Epithelial cell of prostate (primary cell): Measurements from ENCODE around the gene PDE4A.
"Not testable (repeated sequence)": the region's sequence is repeated elsewhere in the genome, so short reads cannot be mapped to it uniquely, and the experiment has no call there.

Source experiments
- DNase-seq: peaks from one replicate; pipeline ENCODE4 v3.0.0-alpha.2; 2011; ENCODE audit warnings: low read depth, low spot score
- H3K27ac ChIP-seq: fragments of 450-650 bp; 2 replicates; pipeline ENCODE4 v1.5.1; 2017; ENCODE audit warnings: mild to moderate bottlenecking

Gene PDE4A

GRCh38 chr19:10422046-10422461 lies 1.7 kb downstream of the PDE4A start:
- H3K27ac ChIP-seq: no peak overlapping the region
- no peak for DNase-seq

GRCh38 chr19:10422846-10423245 lies 2.5 kb downstream of the PDE4A start:
- no peak for DNase-seq
- H3K27ac ChIP-seq: no peak overlapping the region

- no peak overlapping the region for H3K27ac ChIP-seq
- no peak for DNase-seq
Observed at GRCh38 chr19:10424011-10424637, 3.8 kb downstream of the PDE4A start.

DNA sequence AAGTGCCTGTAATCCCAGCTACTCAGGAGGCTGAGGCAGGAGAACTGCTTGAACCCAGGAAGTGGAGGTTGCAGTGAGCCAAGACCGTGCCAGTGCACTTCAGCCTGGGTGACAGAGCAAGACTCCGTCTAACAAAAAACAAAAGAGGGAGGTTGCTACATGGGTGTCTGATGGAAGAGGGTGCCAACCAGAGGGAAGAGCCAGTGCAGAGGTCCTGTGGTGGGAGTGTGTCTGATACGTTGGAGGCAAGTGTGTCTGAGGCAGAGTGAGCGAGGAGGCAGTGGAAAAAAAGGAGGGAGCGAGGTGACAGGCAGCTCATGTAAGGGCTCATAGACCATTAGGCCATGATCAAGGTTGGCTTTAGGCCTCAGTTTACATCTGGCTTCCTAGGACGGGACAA lies 6.8 kb downstream of the PDE4A start:
- DNase-seq: no peak
- H3K27ac ChIP-seq: no peak overlapping the region

DNA sequence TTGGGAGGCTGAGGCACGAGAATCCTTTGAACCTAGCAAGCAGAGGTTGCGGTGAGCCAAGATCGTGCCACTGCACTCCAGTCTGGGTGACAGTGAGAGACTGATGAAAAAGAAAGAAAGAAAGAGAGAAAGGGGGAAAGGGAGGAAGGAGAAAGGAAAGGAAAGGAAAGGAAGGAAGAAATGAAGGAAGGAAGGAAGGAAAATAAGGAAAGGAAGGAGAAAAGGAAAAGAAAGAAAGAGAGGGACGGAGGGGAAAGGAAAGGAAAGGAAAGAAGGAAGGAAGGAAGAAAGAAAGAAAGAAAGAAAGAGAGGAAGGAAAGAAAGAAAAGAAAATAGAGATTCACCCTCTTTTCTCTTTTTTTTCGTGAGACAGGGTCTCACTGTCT lies 8.7 kb downstream of the PDE4A start:
- DNase-seq: no peak
- no peak overlapping the region for H3K27ac ChIP-seq

DNA sequence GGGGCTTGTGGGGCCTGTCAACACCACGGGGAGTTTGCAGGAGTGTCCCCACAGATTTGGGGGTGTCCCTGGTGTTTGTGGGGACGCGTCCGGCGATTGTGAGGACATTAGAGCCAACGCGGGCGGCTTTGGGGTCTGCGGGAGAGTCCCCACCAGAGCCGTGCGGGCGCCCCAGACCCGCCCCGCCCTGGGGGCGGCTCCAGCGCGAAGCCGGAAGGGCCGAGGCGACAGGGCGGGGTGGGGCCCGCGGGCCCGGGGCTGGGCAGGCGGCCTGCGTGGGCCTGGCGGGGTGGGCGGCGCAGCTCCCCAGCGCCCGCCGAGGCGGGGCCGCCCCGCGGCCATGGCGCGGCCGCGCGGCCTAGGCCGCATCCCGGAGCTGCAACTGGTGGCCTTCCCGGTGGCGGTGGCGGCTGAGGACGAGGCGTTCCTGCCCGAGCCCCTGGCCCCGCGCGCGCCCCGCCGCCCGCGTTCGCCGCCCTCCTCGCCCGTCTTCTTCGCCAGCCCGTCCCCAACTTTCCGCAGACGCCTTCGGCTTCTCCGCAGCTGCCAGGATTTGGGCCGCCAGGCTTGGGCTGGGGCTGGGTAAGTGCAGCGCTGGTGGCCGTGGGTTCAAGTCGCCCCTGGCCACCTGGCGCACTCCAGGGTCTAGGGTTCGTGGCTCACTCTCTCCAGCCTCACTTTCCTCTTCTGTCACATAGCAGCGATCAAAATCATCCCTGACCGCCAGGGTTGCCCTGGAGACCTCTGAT lies 10.3 kb downstream of the PDE4A start:
- no peak for DNase-seq

DNA sequence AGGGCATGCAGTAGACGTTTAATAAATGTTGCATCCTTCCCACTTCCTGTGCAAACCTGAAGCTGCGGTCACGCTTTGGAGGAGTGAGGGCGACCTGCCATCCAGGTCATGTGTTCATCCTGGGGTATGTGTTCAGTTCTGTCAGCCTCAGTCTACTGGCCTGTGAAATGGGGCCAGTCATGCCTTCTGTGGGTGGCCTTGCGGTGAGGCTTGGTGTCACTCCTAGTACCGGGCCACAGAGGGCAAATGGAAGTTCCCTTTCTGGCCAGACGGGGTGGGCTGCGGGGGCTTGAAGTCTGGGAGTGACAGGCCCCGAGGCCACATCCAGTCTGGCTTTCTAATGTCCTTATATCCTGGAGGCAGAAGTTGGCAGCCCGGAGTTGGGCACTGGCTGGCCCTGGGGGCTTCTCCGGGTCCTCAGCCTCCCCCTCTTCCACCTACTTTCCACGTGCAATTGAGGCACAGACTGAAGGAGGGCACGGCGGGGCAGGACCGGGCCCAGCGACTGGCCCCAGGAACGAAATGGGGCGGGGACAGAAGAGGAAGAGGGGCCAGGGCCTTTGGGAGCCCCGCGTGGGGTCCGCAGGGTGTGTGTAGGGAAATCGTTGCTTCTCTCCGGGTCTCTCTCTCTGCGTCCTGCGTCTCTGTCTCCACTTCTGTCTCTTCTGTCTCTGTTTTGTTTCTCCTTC lies 11.1 kb downstream of the PDE4A start:
- DNase-seq: no peak
- no peak overlapping the region for H3K27ac ChIP-seq

More for the DNA sequence above, 10.3 kb downstream of the PDE4A start:
- H3K27ac ChIP-seq: no peak overlapping the region

DNA sequence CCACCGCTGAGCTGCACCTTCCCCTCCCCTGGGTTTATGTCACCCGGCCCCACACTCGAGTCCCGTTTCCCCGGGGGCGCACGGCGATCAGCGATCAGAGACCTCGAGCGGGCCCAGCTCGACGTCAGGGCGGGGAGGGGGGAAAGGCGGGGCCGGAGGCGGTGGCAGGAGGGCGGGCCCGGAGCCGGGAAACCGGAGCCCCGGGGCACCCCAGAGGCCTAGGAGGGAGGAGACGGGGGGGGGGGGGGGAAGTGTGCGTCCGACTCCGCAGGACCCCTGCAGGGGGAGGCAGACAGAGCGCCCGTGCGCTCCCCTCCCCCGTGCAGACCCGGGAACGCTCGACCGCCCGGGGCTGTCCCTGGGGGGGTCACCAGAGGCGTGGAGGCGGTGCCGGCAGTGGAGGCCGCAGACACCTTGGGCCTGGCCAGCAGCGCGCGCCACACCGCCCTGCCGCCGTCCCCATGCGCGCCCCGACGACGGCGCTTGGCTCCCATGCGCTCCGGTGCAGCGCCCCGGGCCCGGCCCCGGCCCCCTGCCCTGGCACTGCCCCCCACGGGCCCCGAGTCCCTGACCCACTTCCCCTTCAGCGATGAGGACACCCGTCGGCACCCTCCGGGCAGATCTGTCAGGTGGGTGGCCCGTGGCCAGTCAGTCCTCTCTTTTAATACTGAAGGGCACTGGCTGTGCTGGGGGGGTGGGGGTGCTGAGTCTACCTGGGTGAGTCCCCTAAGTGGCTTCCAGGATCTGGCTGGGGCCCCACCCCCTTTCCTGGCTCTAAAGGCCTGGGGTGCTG lies 11.8 kb downstream of the PDE4A start:
- DNase-seq: no peak
- no peak overlapping the region for H3K27ac ChIP-seq

DNA sequence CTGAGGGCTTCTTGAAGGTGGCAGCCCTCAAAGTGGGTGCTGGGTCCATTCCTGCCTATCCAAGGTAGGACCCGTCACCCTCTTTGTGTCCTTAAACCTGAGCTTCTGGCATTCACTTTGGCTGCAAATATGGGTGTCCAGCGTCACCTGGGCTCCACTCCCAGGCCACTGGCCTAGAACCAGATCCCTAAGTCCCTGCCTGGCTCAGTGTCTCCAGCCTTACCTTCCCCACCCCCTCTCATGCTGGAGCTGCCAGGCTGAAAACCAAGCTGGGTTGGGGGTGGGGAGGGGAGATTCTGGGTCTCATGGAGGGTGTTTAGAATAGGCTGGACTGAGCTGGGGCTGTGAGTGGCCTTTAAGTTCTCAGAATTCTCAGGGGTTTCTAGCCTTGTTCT lies 12.4 kb downstream of the PDE4A start:
- DNase-seq: no peak
- H3K27ac ChIP-seq: no peak overlapping the region

DNA sequence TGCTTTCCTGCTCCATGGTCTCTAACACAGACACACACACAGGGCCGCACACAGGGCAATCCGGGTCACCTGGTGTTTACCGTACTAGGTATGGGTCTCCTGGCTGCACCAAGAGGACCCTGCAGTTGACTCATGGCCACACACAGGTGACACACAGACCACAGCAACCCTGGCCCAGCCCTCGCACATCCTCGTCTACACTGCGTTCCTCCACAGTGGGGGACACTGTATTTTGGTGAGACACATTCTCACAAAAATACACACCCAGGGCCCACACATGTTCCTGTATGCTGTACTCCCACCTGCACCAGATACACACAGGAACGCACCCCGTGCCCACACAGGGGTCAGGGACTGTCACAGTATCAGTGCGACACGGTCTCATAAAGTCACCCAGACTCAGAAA lies 12.8 kb downstream of the PDE4A start:
- DNase-seq: no peak

DNA sequence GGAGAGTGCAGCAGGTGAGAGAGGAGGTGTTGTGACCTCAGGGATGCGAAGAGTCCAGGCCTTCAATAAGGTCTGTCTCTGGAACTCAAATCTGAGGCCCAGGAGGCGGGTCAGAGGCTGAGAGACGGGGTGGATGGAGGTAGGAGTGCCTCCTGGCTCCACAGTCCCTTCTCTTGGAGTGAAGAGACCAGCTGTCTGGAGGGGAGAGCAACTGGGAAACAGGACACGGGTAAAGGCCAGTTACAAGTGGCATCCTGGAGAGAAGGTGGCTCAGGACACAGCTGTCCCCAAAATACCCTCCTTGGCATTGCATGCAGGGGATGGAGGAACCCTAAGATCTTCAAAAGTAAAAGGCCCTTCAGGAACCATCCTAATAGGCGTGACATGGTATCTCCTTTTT lies 19.2 kb downstream of the PDE4A start:
- no peak for DNase-seq
- no peak overlapping the region for H3K27ac ChIP-seq

More for the DNA sequence above, 12.8 kb downstream of the PDE4A start:
- no peak overlapping the region for H3K27ac ChIP-seq

- DNase-seq: no peak
- no peak overlapping the region for H3K27ac ChIP-seq
Observed at GRCh38 chr19:10442698-10443097, 22.4 kb downstream of the PDE4A start.

DNA sequence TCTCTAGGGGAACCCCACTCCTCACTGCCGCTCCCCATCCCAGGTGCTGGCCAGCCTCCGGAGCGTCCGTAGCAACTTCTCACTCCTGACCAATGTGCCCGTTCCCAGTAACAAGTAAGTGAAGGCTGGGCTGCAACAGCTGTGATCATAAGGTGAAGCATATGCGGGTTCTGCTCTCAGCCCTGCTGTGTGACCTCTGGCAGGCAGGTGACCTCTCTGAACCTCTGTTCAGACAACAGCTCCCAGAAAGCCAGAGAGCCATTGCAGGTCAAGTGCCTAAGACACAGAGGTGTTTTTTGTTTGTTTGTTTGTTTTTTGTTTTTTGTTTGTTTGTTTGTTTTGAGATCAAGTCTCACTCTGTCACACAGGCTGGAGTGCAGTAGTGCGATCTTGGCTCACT lies 28.7 kb downstream of the PDE4A start:
- H3K27ac ChIP-seq: no peak overlapping the region
- no peak for DNase-seq

DNA sequence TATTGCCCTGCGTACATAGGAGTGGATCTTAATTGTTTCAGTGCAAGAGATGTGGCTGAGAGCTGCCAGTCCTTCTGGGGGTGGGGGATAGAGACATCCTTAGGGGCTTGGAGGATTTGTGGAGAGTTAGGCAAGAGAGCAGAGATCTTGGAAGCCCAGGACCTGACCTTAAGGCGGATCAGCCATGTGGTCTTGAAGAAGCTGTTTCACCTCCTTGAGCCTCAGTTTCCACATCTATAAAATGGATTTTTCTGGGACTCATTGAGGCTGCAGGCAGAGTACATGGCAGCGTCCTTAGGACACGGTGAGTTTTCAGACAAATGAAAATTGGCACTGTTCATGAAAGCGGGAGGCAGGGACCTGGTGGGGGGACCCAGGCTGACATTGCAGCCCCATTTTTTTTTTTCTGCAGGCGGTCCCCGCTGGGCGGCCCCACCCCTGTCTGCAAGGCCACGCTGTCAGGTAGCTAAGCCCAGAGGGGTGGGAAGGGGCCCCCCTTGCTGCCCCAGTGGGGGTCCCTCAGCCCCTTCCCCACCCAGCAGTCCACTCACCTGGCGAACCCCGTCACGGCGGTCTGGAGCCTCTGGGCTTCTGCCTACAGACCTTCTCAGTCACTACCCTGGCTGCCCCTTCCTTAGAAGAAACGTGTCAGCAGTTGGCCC lies 30.0 kb downstream of the PDE4A start:
- H3K27ac ChIP-seq: no peak overlapping the region
- DNase-seq: no peak

DNA sequence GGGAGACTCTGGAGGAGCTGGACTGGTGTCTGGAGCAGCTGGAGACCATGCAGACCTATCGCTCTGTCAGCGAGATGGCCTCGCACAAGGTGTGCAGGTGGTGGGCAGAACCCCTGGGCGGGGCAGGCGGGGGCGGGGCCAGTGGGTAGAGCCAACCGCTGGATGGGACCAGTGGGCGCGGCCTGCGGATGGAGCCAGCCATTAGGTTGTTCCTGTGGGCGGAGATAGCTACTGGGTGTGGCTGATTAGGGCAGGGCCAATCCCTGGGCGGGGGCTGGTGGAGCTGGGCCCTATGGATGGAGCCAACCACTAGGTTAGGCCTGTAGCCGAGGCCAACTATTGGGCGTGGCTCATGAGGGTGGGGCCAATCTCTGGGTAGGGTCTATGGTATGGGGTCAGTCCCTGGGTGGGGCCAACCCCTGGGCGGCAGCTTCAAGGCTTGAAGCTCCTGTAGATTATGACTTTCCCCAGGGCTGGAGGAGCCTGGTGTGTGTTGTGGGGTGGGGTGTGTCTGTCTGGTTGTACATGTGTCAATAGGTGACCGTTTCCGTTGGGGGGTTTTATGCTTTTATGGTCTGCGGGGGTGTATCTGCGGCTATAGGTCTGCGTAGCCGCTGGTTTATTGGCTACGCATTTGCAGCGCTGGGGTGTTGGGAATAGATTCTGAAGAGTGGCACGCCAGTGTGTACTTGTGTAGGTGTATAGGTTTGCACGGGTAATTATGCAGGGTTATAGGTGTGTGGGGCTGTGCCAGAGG lies 30.7 kb downstream of the PDE4A start:
- no peak overlapping the region for H3K27ac ChIP-seq
- DNase-seq: no peak

DNA sequence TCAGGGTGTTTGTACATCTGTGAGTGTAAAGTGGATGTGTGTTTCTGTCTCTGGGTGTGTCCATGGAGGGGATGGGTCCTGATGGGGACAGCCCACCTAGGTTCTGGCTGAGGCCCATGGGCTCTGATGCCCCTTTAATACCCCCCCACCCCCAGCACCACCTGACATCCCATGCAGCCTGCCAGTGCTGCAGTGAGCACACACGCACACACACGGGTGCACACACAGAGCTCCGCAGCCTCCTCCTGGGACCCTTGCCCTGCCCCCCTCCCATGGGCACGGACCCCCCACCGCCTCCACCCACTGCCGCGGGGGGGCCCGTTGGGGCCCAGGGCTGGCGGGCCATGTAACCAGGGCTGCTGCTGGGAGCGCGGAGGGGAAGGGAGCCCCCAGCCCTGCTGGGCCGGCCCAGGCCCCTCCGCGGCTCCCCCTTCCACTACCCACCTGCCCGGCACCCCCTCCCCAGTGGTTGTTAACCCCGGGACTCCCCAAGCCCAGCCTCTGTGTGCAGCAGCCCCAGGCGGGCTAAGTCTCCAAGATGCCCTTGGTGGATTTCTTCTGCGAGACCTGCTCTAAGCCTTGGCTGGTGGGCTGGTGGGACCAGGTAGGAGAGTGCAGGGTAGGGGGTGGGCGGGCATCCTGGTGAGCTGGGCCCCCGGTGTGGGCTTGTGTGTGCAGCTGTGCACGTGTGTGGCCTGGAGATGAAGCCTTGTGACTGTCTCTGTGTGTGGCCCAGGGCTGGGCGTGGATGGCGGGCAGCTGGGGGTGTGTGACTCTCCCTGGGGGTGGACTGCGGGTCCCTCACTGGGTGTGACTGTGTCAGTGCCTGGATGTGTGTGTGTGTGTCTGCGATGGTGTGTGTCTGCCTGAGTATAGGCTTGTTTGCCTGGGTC lies 32.6 kb downstream of the PDE4A start:
- no peak overlapping the region for H3K27ac ChIP-seq
- no peak for DNase-seq

DNA sequence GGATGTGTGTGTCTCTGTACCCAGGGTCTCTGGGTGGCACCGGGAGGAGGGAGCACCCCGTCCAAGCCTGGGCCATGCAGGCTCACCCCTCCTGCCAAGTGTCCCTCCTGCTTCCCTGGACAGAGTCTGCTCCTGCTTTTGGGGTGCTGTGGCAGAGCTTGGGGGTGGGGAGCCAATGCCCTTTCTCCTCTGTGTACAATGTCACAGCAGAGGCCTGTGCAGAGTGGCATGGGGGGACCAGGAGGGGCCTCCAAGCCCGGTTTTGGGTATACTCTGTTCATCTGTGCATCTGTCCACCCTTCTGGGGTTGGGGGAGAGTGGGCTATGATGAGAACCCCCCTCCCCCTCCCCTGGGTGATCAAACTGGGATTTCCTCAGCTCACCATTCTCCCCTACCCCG lies 33.5 kb downstream of the PDE4A start:
- DNase-seq: no peak
- no peak overlapping the region for H3K27ac ChIP-seq

DNA sequence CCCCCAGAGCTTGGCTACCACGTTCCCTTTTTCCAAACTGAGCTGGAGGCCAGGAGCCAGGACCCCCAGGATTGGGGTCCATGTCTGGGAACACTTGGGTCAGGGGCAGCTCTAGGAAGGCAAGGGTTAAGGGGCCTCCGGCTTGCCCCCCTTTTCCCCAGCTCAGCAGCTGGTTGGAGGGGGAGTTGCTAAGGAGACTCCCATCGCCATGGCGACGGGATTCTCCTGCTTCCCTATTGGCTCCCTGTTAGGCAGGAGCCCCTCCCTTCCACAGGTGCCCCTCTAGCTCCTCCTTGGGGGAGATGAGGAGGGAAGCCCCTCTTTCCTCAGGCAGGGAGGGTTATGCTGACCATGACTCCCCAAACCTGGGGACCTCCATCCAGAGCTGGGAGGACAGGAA lies 33.9 kb downstream of the PDE4A start:
- H3K27ac ChIP-seq: no peak overlapping the region
- DNase-seq: no peak

DNA sequence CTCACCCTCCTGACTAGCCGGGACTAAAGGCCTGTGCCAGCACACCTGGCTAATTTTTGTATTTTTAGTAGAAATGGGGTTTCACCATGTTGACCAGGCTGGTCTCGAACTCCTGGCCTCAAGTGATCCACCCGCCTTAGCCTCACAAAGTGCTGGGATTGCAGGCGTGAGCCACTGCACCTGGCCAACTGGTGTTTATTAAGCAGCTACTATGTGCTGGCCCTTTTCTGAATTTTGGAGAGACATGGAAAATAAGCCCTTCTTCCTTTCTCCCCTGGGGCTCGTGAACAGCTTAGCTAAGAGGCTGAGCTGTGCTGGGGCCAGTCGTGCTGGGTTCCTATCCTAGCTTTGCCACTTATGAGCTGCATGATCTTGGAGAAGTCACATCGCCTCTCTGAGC lies 38.4 kb downstream of the PDE4A start:
- H3K27ac ChIP-seq, DNase-seq: not testable (repeated sequence)
